ENCODE results near the gene ATP9A. TPM values are rescaled to one million over a fixed set of nuclear protein-coding genes. Genes with fewer than 3 reads are reported as not detected.
A peak's percentile ranks its signal among the peaks of the same experiment; 100 is the strongest.

Gene ATP9A
- total RNA-seq, 1 experiment from 2014 or later, result 7.3 TPM

DNA sequence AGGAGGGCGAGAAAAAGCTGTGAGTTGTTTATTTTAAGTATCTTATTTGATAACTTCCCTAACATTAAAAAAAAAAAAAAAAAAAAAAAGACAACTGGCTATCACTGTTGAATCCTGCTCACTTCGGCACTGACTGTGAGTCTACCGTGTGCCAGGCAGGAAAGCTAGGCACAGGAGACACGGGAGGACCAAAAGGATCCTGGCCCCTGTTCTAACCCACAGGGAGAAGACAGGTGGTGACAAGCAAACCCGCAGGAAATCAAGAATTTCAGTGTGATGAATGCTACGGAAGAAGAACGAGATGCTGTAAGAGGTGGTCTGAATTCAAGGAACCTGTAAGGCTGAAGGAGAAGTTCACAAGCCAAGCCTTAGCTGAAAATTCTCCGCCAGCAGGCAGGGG is 130.9 kb downstream of the ATP9A start:
- ChIA-PET CTCF (interaction anchor here (0.6 to 11.0 kb wide), 15 partner anchors 9 to 650 kb away, joined by 3 to 134 read pairs (median 3); no protein-coding TSS in a partner anchor), POLR2A (interaction anchor here (0.7 kb wide), 1 partner anchor 721 kb away, joined by 3 read pairs; no protein-coding TSS in a partner anchor)
- no TSS peak for BruUV-seq (replicated peaks)
- H3K27me3 Mint-ChIP-seq (ENCODE audit: insufficient read depth, unreplicated experiment), result no peaks in the 10 kb centered on the region
- H3K4me3 Mint-ChIP-seq (ENCODE audit: unreplicated experiment), result no peak overlapping the region
- no peaks in the 10 kb centered on the region for H3K9me3 Mint-ChIP-seq (ENCODE audit: unreplicated experiment)
- intact Hi-C loops (cut with micrococcal nuclease), result loop anchor here (10.0 kb wide), 2 partner anchors 128 to 842 kb away; partner anchors contain the start of genes ATP9A and BCAS4
- TF ChIP-seq, protein P1, sequence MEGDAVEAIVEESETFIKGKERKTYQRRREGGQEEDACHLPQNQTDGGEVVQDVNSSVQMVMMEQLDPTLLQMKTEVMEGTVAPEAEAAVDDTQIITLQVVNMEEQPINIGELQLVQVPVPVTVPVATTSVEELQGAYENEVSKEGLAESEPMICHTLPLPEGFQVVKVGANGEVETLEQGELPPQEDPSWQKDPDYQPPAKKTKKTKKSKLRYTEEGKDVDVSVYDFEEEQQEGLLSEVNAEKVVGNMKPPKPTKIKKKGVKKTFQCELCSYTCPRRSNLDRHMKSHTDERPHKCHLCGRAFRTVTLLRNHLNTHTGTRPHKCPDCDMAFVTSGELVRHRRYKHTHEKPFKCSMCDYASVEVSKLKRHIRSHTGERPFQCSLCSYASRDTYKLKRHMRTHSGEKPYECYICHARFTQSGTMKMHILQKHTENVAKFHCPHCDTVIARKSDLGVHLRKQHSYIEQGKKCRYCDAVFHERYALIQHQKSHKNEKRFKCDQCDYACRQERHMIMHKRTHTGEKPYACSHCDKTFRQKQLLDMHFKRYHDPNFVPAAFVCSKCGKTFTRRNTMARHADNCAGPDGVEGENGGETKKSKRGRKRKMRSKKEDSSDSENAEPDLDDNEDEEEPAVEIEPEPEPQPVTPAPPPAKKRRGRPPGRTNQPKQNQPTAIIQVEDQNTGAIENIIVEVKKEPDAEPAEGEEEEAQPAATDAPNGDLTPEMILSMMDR (IDR thresholded peaks at IDR 0.05; ENCODE audit: unreplicated experiment), result no peak
- H3K36me3 Mint-ChIP-seq (ENCODE audit: insufficient read depth, unreplicated experiment), result no peaks in the 10 kb centered on the region
- DNase-seq (ENCODE audit: unreplicated experiment), result no peak
- no peak overlapping the region for H3K27ac Mint-ChIP-seq (ENCODE audit: low read depth, unreplicated experiment)
- peaks cover 6% of the 10 kb centered on the region for H3K4me1 Mint-ChIP-seq (ENCODE audit: insufficient read depth, unreplicated experiment)

DNA sequence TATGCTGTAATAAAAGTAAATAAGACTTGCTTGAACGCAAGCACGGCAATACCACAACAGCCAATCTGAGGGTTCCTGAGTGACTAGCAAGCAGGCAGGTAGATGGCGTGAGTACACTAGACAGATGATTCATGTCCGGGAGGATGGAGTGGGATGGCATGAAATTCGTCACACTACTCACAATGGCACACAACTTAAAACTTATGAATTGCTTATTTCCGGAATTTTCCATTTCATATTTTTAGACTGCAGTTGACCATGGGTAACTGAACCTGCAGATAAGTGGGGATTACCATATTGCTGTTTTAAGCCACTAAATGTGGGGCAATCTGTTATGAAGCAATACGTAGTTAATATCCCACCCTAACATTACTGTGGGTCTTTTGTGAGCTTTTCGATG is 132.1 kb downstream of the ATP9A start:
- no peaks in the 10 kb centered on the region for H3K9me3 Mint-ChIP-seq (ENCODE audit: unreplicated experiment)
- H3K27ac Mint-ChIP-seq (ENCODE audit: low read depth, unreplicated experiment), result no peak overlapping the region
- no peaks in the 10 kb centered on the region for H3K36me3 Mint-ChIP-seq (ENCODE audit: insufficient read depth, unreplicated experiment)
- no TSS peak for BruUV-seq (replicated peaks)
- peak; percentile 92 for DNase-seq (ENCODE audit: unreplicated experiment)
- no peaks in the 10 kb centered on the region for H3K27me3 Mint-ChIP-seq (ENCODE audit: insufficient read depth, unreplicated experiment)
- H3K4me3 Mint-ChIP-seq (ENCODE audit: unreplicated experiment), result no peak overlapping the region
- intact Hi-C loops (cut with micrococcal nuclease), result loop anchor here (10.0 kb wide), 2 partner anchors 129 to 841 kb away; partner anchors contain the start of genes ATP9A and BCAS4
- ChIA-PET POLR2A (no interaction called here), CTCF (interaction anchor here (0.6 to 11.0 kb wide), 9 partner anchors 9 to 649 kb away, joined by 3 to 134 read pairs (median 3); no protein-coding TSS in a partner anchor)
- TF ChIP-seq, protein P1 (IDR thresholded peaks at IDR 0.05; ENCODE audit: unreplicated experiment), result no peak
- H3K4me1 Mint-ChIP-seq (ENCODE audit: insufficient read depth, unreplicated experiment), result peaks cover 15% of the 10 kb centered on the region

DNA sequence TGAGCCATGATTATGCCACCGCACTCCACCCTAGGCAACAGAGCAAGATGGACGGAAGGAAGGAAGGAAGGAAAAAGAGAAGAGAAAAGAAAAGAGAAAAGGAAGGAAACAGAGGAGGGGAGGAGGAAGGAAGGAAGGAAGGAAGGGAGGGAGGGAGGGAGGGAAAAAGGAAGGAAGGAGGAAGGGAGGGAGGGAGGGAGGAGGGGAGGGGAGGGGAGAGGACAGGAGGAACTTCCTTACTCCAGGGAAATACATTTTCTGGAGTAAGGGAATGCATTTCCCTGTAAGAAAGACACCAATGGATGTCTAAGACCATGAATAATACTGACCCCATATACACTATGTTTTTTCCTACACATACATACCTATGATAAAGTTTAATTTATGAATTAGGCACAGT is 132.5 kb downstream of the ATP9A start:
- BruUV-seq (replicated peaks), result no TSS peak
- intact Hi-C loops (cut with micrococcal nuclease), result loop anchor here (10.0 kb wide), 2 partner anchors 129 to 841 kb away; partner anchors contain the start of genes ATP9A and BCAS4
- CTCF ChIA-PET, result interaction anchor here (0.6 to 2.3 kb wide), 4 partner anchors 10 to 423 kb away, joined by 3 to 9 read pairs (median 4); no protein-coding TSS in a partner anchor

DNA sequence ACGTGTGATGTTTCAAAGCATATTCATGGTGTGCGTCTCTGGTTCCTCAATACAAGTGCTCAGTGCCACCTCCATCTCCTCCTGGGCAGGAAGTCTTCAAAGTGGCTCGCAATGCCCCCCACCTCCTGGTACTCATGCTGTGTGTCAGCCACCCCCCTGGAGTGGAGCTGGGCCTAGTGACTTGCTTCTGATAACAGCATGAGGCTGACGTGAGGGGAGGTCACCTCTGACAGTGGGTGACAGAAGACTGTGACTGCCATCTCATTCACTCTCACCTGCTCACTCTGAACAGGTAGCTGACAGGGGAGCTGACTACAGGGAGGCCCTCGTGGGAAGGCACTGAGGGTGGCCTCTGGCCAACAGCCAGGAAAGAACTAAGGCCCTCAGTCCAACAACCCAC is 133.3 kb downstream of the ATP9A start:
- no TSS peak for BruUV-seq (replicated peaks)
- Mint-ChIP-seq H3K4me1 (ENCODE audit: insufficient read depth, unreplicated experiment) (peaks cover 21% of the 10 kb centered on the region), H3K9me3 (ENCODE audit: unreplicated experiment) (no peaks in the 10 kb centered on the region), H3K27me3 (ENCODE audit: insufficient read depth, unreplicated experiment) (no peaks in the 10 kb centered on the region), H3K27ac (ENCODE audit: low read depth, unreplicated experiment) (no peak overlapping the region), H3K36me3 (ENCODE audit: insufficient read depth, unreplicated experiment) (no peaks in the 10 kb centered on the region), H3K4me3 (ENCODE audit: unreplicated experiment) (no peak overlapping the region)
- DNase-seq (ENCODE audit: unreplicated experiment), result no peak
- TF ChIP-seq, protein P1 (IDR thresholded peaks at IDR 0.05; ENCODE audit: unreplicated experiment), result no peak
- intact Hi-C loops (cut with micrococcal nuclease), result loop anchor here (10.0 kb wide), 2 partner anchors 130 to 840 kb away; partner anchors contain the start of genes ATP9A and BCAS4
- POLR2A ChIA-PET, result no interaction called here
- CTCF ChIA-PET, result interaction anchor here (0.6 to 2.3 kb wide), 5 partner anchors 11 to 427 kb away, joined by 3 to 9 read pairs (median 3); no protein-coding TSS in a partner anchor

More for the DNA sequence above, 132.5 kb downstream of the ATP9A start:
- Mint-ChIP-seq H3K36me3 (ENCODE audit: insufficient read depth, unreplicated experiment) (no peaks in the 10 kb centered on the region), H3K9me3 (ENCODE audit: unreplicated experiment) (no peaks in the 10 kb centered on the region), H3K4me1 (ENCODE audit: insufficient read depth, unreplicated experiment) (peaks cover 19% of the 10 kb centered on the region), H3K4me3 (ENCODE audit: unreplicated experiment) (no peak overlapping the region), H3K27me3 (ENCODE audit: insufficient read depth, unreplicated experiment) (no peaks in the 10 kb centered on the region), H3K27ac (ENCODE audit: low read depth, unreplicated experiment) (no peak overlapping the region)
- POLR2A ChIA-PET, result no interaction called here
- DNase-seq (ENCODE audit: unreplicated experiment), result no peak
- TF ChIP-seq, protein P1 (IDR thresholded peaks at IDR 0.05; ENCODE audit: unreplicated experiment), result no peak

Data from MCF 10A (cell line).